ENCODE data around the gene PLA2G15. TPM values are rescaled to one million over a fixed set of nuclear protein-coding genes. Genes with fewer than 3 reads are reported as not detected.

The PLA2G15 gene
- total and polyA plus RNA-seq, 2 donors (not counting 1 experiment from before 2014, with no cell fraction given) = 6.1 to 12.5 TPM

GRCh38 chr16:68244481-68244902, 681 bp upstream of the PLA2G15 start:
- peaks cover 34% of the 10 kb centered on the region for H3K79me2 ChIP-seq (ENCODE audit: control insufficient read depth, insufficient read depth, low read length)
- Mint-ChIP-seq H3K9me3 (ENCODE audit: insufficient read depth) (no peaks in the 10 kb centered on the region), H3K27me3 (no peaks in the 10 kb centered on the region), H3K4me1 (peaks cover 35% of the 10 kb centered on the region), H3K27ac (peak overlapping the region; percentile 50), H3K4me3 (peak overlapping the region; percentile 97)
- H3K4me1 ChIP-seq (ENCODE audit: control insufficient read depth in 2 of 2, insufficient read depth in 2 of 2, low read length in 2 of 2) = peaks cover 30 to 40% of the 10 kb centered on the region in 2 donors
- no peak for DNase-seq
- 10% methylated on average over 17 of the region's 20 CpGs for WGBS (ENCODE audit: insufficient coverage)
- peaks cover 9% of the 10 kb centered on the region for H4K20me1 ChIP-seq (ENCODE audit: control insufficient read depth, insufficient read depth, low read length, poor library complexity, severe bottlenecking)
- H3K4me2 ChIP-seq (replicated peaks; ENCODE audit: low read depth, low read length, poor library complexity, severe bottlenecking) = peak overlapping the region; percentile 99
- H3K4me3 ChIP-seq (ENCODE audit: control extremely low read depth in 1 of 5, extremely low read depth in 1 of 5, insufficient read depth in 1 of 5, low read depth in 2 of 5, low read length in 4 of 5) = peak overlapping the region; percentile 78 to 97 (median 96)
- no peak overlapping the region for H3K27ac ChIP-seq (ENCODE audit: low read length in 2 of 2)
- no peak for ATAC-seq (ENCODE audit: low read depth)
- ChIA-PET CTCF (interaction anchor here (0.7 to 9.1 kb wide), 6 partner anchors 13 to 276 kb away, joined by 3 to 109 read pairs (median 6); partner anchors contain the start of gene SLC7A6), POLR2A (interaction anchor here (0.8 to 1.2 kb wide), 2 partner anchors 18 to 66 kb away, joined by 3 read pairs; partner anchors contain the start of genes PRMT7 and SLC7A6OS)
- no peak for TF ChIP-seq EZH2 (IDR thresholded peaks at IDR 0.05; ENCODE audit: borderline replicate concordance, insufficient read depth, low read depth, low read length, poor library complexity, severe bottlenecking)
- TF ChIP-seq, protein P1, sequence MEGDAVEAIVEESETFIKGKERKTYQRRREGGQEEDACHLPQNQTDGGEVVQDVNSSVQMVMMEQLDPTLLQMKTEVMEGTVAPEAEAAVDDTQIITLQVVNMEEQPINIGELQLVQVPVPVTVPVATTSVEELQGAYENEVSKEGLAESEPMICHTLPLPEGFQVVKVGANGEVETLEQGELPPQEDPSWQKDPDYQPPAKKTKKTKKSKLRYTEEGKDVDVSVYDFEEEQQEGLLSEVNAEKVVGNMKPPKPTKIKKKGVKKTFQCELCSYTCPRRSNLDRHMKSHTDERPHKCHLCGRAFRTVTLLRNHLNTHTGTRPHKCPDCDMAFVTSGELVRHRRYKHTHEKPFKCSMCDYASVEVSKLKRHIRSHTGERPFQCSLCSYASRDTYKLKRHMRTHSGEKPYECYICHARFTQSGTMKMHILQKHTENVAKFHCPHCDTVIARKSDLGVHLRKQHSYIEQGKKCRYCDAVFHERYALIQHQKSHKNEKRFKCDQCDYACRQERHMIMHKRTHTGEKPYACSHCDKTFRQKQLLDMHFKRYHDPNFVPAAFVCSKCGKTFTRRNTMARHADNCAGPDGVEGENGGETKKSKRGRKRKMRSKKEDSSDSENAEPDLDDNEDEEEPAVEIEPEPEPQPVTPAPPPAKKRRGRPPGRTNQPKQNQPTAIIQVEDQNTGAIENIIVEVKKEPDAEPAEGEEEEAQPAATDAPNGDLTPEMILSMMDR (IDR thresholded peaks at IDR 0.05) = no peak
- intact Hi-C loops (cut with micrococcal nuclease) = no loop called here
- H3K36me3 ChIP-seq (replicated peaks in 1 of 2; ENCODE audit: control extremely low read depth in 1 of 2, control insufficient read depth in 1 of 2, extremely low read depth in 1 of 2, insufficient read depth in 2 of 2, low read length in 1 of 2) = peaks cover 0 to 4% of the 10 kb centered on the region in 2 experiments
- H3K27me3 ChIP-seq (replicated peaks in 1 of 4; ENCODE audit: control extremely low read depth in 1 of 4, control insufficient read depth in 3 of 4, insufficient read depth in 4 of 4, low read length in 3 of 4) = no peaks in the 10 kb centered on the region
- no peaks in the 10 kb centered on the region for H3K9me3 ChIP-seq (ENCODE audit: control extremely low read depth in 1 of 3, control insufficient read depth in 2 of 3, insufficient read depth in 1 of 3, low read length in 2 of 3)
- peak overlapping the region; percentile 94 for H3K9ac ChIP-seq (ENCODE audit: low read length)
- H2AFZ ChIP-seq (ENCODE audit: insufficient read depth, low read depth, low read length, poor library complexity, severe bottlenecking) = peak overlapping the region; percentile 99

DNA sequence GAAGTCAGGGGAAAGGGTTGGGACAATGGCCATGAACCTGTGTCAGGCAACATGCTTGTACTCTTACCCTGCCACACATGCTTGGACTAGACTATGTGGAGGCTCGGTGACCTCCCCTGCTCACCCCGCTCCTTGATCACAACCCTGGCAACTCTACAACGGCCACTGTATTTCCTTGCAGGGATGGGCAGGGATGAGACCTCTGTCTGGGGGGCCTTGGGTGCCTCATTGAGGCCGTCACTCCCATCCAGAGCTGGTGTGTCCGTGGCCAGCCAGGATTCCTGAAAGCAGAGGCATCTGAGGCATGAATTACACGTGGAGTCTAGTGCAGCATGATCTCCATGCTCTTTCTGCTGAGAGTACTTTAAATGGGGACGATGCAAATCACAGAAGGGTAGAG, 948 bp downstream of the PLA2G15 start:
- POLR2A ChIA-PET = no interaction called here
- Mint-ChIP-seq H3K4me1 (peaks cover 32% of the 10 kb centered on the region), H3K27ac (no peak overlapping the region), H3K27me3 (no peaks in the 10 kb centered on the region), H3K9me3 (ENCODE audit: insufficient read depth) (no peaks in the 10 kb centered on the region), H3K4me3 (peak overlapping the region; percentile 97)
- CTCF ChIA-PET = interaction anchor here (0.5 to 9.1 kb wide), 4 partner anchors 9 to 82 kb away, joined by 3 to 109 read pairs (median 19); no protein-coding TSS in a partner anchor
- DNase-seq = no peak
- Histone ChIP-seq H3K27ac (ENCODE audit: low read length in 2 of 2) (no peak overlapping the region), H3K9me3 (ENCODE audit: control extremely low read depth in 1 of 3, control insufficient read depth in 2 of 3, insufficient read depth in 1 of 3, low read length in 2 of 3) (no peaks in the 10 kb centered on the region), H3K79me2 (ENCODE audit: control insufficient read depth, insufficient read depth, low read length) (peaks cover 34% of the 10 kb centered on the region), H3K4me3 (ENCODE audit: control extremely low read depth in 1 of 5, extremely low read depth in 1 of 5, insufficient read depth in 1 of 5, low read depth in 2 of 5, low read length in 4 of 5) (peak overlapping the region in 2 of 5 experiments; percentile 96), H3K4me1 (ENCODE audit: control insufficient read depth in 2 of 2, insufficient read depth in 2 of 2, low read length in 2 of 2) (peaks cover 28 to 33% of the 10 kb centered on the region in 2 donors), H3K36me3 (replicated peaks in 1 of 2; ENCODE audit: control extremely low read depth in 1 of 2, control insufficient read depth in 1 of 2, extremely low read depth in 1 of 2, insufficient read depth in 2 of 2, low read length in 1 of 2) (peaks cover 0 to 4% of the 10 kb centered on the region in 2 experiments), H2AFZ (ENCODE audit: insufficient read depth, low read depth, low read length, poor library complexity, severe bottlenecking) (no peak overlapping the region), H3K4me2 (replicated peaks; ENCODE audit: low read depth, low read length, poor library complexity, severe bottlenecking) (peak overlapping the region; percentile 99), H3K27me3 (replicated peaks in 1 of 4; ENCODE audit: control extremely low read depth in 1 of 4, control insufficient read depth in 3 of 4, insufficient read depth in 4 of 4, low read length in 3 of 4) (no peaks in the 10 kb centered on the region), H4K20me1 (ENCODE audit: control insufficient read depth, insufficient read depth, low read length, poor library complexity, severe bottlenecking) (peaks cover 9% of the 10 kb centered on the region), H3K9ac (ENCODE audit: low read length) (peak overlapping the region; percentile 94)
- TF ChIP-seq, protein P1 (IDR thresholded peaks at IDR 0.05) = no peak
- TF ChIP-seq EZH2 (IDR thresholded peaks at IDR 0.05; ENCODE audit: borderline replicate concordance, insufficient read depth, low read depth, low read length, poor library complexity, severe bottlenecking) = no peak
- 97% methylated on average over 7 of the region's 7 CpGs for WGBS (ENCODE audit: insufficient coverage)
- no peak for ATAC-seq (ENCODE audit: low read depth)
- intact Hi-C loops (cut with micrococcal nuclease) = loop anchor here (5.0 kb wide), 1 partner anchor 41 kb away; no protein-coding TSS in a partner anchor

Measured in B cell (primary cell).